Suppressor macrophage treated with lipopolysaccharide for 4 hours (primary cell): ENCODE measurements around the gene TMEM128.
"Not testable (repeated sequence)": the region's sequence is repeated elsewhere in the genome, so short reads cannot be mapped to it uniquely, and the experiment has no call there.

ENCODE experiments used
- DNase-seq: peaks from one replicate; pipeline ENCODE4 v3.0.0-alpha.2; 2020

The TMEM128 gene

GRCh38 chr4:4248029-4248884, at the start of gene TMEM128:
Gene TMEM128, minus strand, starts transcription at chr4:4248223. Its CDS starts 21 bp downstream, at chr4:4248202.
- DNase-seq, result peak; percentile 96

GRCh38 chr4:4296283-4296846, 48.3 kb upstream of the TMEM128 start:
- no peak for DNase-seq

- no peak for DNase-seq
Measured at GRCh38 chr4:4293279-4293678, 45.3 kb upstream of the TMEM128 start.

- peak; percentile 95 for DNase-seq
Measured at GRCh38 chr4:4289941-4290850, 42.2 kb upstream of the TMEM128 start, which contains the start of the genes LYAR and ZBTB49. Gene LYAR, minus strand, starts transcription at chr4:4290154. Its CDS starts 6,412 bp downstream, at chr4:4283742. Gene ZBTB49, plus strand, starts transcription at chr4:4290251. Its CDS starts 9,695 bp downstream, at chr4:4299946.

- DNase-seq, result no peak
Measured at GRCh38 chr4:4289597-4289940, 41.5 kb upstream of the TMEM128 start.

- no peak for DNase-seq
Measured at GRCh38 chr4:4289055-4289454, 41.0 kb upstream of the TMEM128 start.

GRCh38 chr4:4288098-4288497, 40.1 kb upstream of the TMEM128 start:
- DNase-seq, result no peak

GRCh38 chr4:4284827-4285618, 37.0 kb upstream of the TMEM128 start:
- DNase-seq, result no peak

- DNase-seq, result no peak
Measured at GRCh38 chr4:4281787-4282186, 33.8 kb upstream of the TMEM128 start.

GRCh38 chr4:4277531-4277930, 29.5 kb upstream of the TMEM128 start:
- DNase-seq, result no peak

- DNase-seq, result no peak
Measured at GRCh38 chr4:4274226-4274625, 26.2 kb upstream of the TMEM128 start.

- DNase-seq, result no peak
Measured at GRCh38 chr4:4271912-4272311, 23.9 kb upstream of the TMEM128 start.

- DNase-seq, result peak; percentile 25
Measured at GRCh38 chr4:4270529-4270928, 22.5 kb upstream of the TMEM128 start.

- peak; percentile 50 for DNase-seq
Measured at GRCh38 chr4:4269856-4270255, 21.8 kb upstream of the TMEM128 start.

- no peak for DNase-seq
Measured at GRCh38 chr4:4269331-4269731, 21.3 kb upstream of the TMEM128 start.

- peak; percentile 75 for DNase-seq
Measured at GRCh38 chr4:4268776-4269175, 20.8 kb upstream of the TMEM128 start.

GRCh38 chr4:4267981-4268380, 20.0 kb upstream of the TMEM128 start:
- DNase-seq, result peak; percentile 64

GRCh38 chr4:4260185-4260751, 12.2 kb upstream of the TMEM128 start:
- peak; percentile 52 for DNase-seq

- DNase-seq, result no peak
Measured at GRCh38 chr4:4259484-4260100, 11.6 kb upstream of the TMEM128 start.

- DNase-seq, result not testable (repeated sequence)
Measured at GRCh38 chr4:4257705-4258104, 9.7 kb upstream of the TMEM128 start.

- no peak for DNase-seq
Measured at GRCh38 chr4:4256799-4257198, 8.8 kb upstream of the TMEM128 start.

- DNase-seq, result no peak
Measured at GRCh38 chr4:4254666-4255065, 6.6 kb upstream of the TMEM128 start.
